ENCODE data around the gene EIF5B. TPM values are rescaled to one million over a fixed set of nuclear protein-coding genes. Genes with fewer than 3 reads are reported as not detected.

EIF5B gene
- total and polyA plus RNA-seq, 12 donors: 64.5 to 176 (median 91.8) TPM

- Histone ChIP-seq H3K9me3 (no peaks in the 10 kb centered on the region), H3K36me3 (peaks cover 0 to 76% (median 18%) of the 10 kb centered on the region in 9 donors), H3K27ac (no peak overlapping the region), H3K4me1 (peaks cover 0 to 10% (median 7%) of the 10 kb centered on the region in 9 donors), H3K27me3 (no peaks in the 10 kb centered on the region), H3K4me3 (no peak overlapping the region)
- no peak for TF ChIP-seq CTCF (IDR thresholded peaks at IDR 0.05)
- WGBS, 2 donors: 76 to 79% methylated on average over 4 of the region's 4 CpGs
- no peak for DNase-seq
- ATAC-seq: no peak
- intact Hi-C loops (cut with DNase I): loop anchor here in 4 of 10 donors (5.0 kb wide), 2 partner anchors 42 to 52 kb away; partner anchors contain the start of gene REV1 (in 3 of the 4)
Observed at GRCh38 chr2:99439971-99440505, 102.8 kb downstream of the EIF5B start.

GRCh38 chr2:99442837-99443236 is 105.6 kb downstream of the EIF5B start:
- ATAC-seq: peak in 6 of 8 donors; percentile 42 to 71 (median 62)
- DNase-seq: no peak
- no peak overlapping the region for H3K4me3 ChIP-seq
- peaks cover 0 to 14% (median 7%) of the 10 kb centered on the region in 9 donors for H3K4me1 ChIP-seq
- peak in 8 of 9 donors; percentile 26 to 70 (median 53) for TF ChIP-seq CTCF (IDR thresholded peaks at IDR 0.05)
- no peak overlapping the region for H3K27ac ChIP-seq
- no peaks in the 10 kb centered on the region for H3K9me3 ChIP-seq
- intact Hi-C loops (cut with DNase I): loop anchor here in 8 of 10 donors (2.0 to 5.0 kb wide), 4 partner anchors 39 to 49 kb away; partner anchors contain the start of gene REV1 (in 6 of the 8)
- 31 to 45% methylated on average over 1 of the region's 1 CpG for WGBS, 2 donors
- H3K36me3 ChIP-seq: peaks cover 0 to 77% (median 18%) of the 10 kb centered on the region in 9 donors
- H3K27me3 ChIP-seq: no peaks in the 10 kb centered on the region

- Histone ChIP-seq H3K27ac (no peak overlapping the region), H3K9me3 (no peaks in the 10 kb centered on the region), H3K27me3 (no peaks in the 10 kb centered on the region), H3K36me3 (peaks cover 0 to 77% (median 9%) of the 10 kb centered on the region in 9 donors), H3K4me3 (no peak overlapping the region), H3K4me1 (peaks cover 0 to 23% (median 7%) of the 10 kb centered on the region in 9 donors)
- 78 to 85% methylated on average over 2 of the region's 2 CpGs for WGBS, 2 donors
- TF ChIP-seq CTCF (IDR thresholded peaks at IDR 0.05): no peak
- DNase-seq (no peak), ATAC-seq (peak in 3 of 8 donors; percentile 30 to 51 (median 35))
- intact Hi-C loops (cut with DNase I): loop anchor here in 4 of 10 donors (5.0 kb wide), 2 partner anchors 38 to 48 kb away; partner anchors contain the start of gene REV1 (in 3 of the 4)
Observed at GRCh38 chr2:99444222-99444621, 107.0 kb downstream of the EIF5B start.

- ATAC-seq (no peak), DNase-seq (no peak)
- Histone ChIP-seq H3K4me1 (peaks cover 0 to 29% (median 10%) of the 10 kb centered on the region in 9 donors), H3K27ac (no peak overlapping the region), H3K27me3 (no peaks in the 10 kb centered on the region), H3K36me3 (peaks cover 0 to 77% (median 9%) of the 10 kb centered on the region in 9 donors), H3K4me3 (no peak overlapping the region), H3K9me3 (no peaks in the 10 kb centered on the region)
- 59 to 71% methylated on average over 4 of the region's 4 CpGs for whole genome bisulfite sequencing, 2 donors
- intact Hi-C loops (cut with DNase I): loop anchor here in 3 of 10 donors (5.0 kb wide), 2 partner anchors 37 to 42 kb away; no protein-coding TSS in a partner anchor
- no peak for TF ChIP-seq CTCF (IDR thresholded peaks at IDR 0.05)
Observed at GRCh38 chr2:99445065-99445464, 107.9 kb downstream of the EIF5B start.

Data from heart right ventricle (tissue), 16 donors.